Keratinocyte (primary cell): ENCODE results near the gene RAB4A. TPM values are rescaled to one million over a fixed set of nuclear protein-coding genes. Genes with fewer than 3 reads are reported as not detected.

Source experiments
- DNase-seq: peaks from one replicate; pipeline ENCODE4 v3.0.0-alpha.2; 2011; ENCODE audit warnings: low read depth, missing footprints, low spot score
- FAIRE-seq: peaks from 2 replicates; lab custom pipeline; 2011; peaks lifted over from hg19 to GRCh38; lab: Jason Lieb, UNC
- H2AFZ ChIP-seq: 2 replicates; pipeline ENCODE4 v1.6.0; 2012; ENCODE audit warnings: low read length, control low read depth, inconsistent platforms; ENCODE audit not compliant: control insufficient read depth
- H3K27ac ChIP-seq: 2 replicates; pipeline ENCODE4 v1.5.1; 2011; ENCODE audit warnings: low read length; ENCODE audit not compliant: control insufficient read depth, insufficient read depth
- H3K27me3 ChIP-seq: 3 replicates; pipeline ENCODE4 v1.6.0; 2011; ENCODE audit warnings: low read length; ENCODE audit not compliant: control insufficient read depth, insufficient read depth; ENCODE audit errors: extremely low read depth
- H3K36me3 ChIP-seq, 2 experiments: 2 replicates in 1 of 2; 3 replicates in 1 of 2; pipeline ENCODE4 v1.5.1; 2011; ENCODE audit warnings: low read length in 2 of 2, mild to moderate bottlenecking in 1 of 2; ENCODE audit not compliant: control insufficient read depth in 2 of 2, insufficient read depth in 2 of 2; ENCODE audit errors: extremely low read depth in 1 of 2
- H3K4me1 ChIP-seq: 3 replicates; pipeline ENCODE4 v1.5.1; 2011; ENCODE audit warnings: low read length; ENCODE audit not compliant: control insufficient read depth, insufficient read depth; ENCODE audit errors: extremely low read depth
- H3K4me2 ChIP-seq: 3 replicates; pipeline ENCODE4 v1.6.0; 2011; ENCODE audit warnings: low read depth, low read length; ENCODE audit not compliant: control insufficient read depth, insufficient read depth; ENCODE audit errors: extremely low read depth
- H3K4me3 ChIP-seq, 3 experiments: fragments of 200-600 bp in 1 of 3; sonication (generic) in 1 of 3; 2 replicates in 2 of 3; 3 replicates in 1 of 3; pipeline ENCODE4 v1.5.1; 2011 to 2016; ENCODE audit warnings: low read length in 3 of 3, mild to moderate bottlenecking in 3 of 3, control low read depth in 2 of 3, inconsistent platforms in 1 of 3, low read depth in 1 of 3, mixed read lengths in 1 of 3, mixed run types in 1 of 3, moderate library complexity in 1 of 3; ENCODE audit not compliant: control insufficient read depth in 2 of 3, insufficient read depth in 2 of 3; ENCODE audit errors: extremely low read depth in 1 of 3
- H3K79me2 ChIP-seq: 2 replicates; pipeline ENCODE4 v1.6.0; 2012; ENCODE audit warnings: low read length; ENCODE audit not compliant: control insufficient read depth, insufficient read depth
- H3K9ac ChIP-seq: 3 replicates; pipeline ENCODE4 v1.6.0; 2011; ENCODE audit warnings: low read length; ENCODE audit not compliant: control insufficient read depth, insufficient read depth; ENCODE audit errors: extremely low read depth
- H3K9me1 ChIP-seq: 3 replicates; pipeline ENCODE4 v1.6.0; 2011; ENCODE audit warnings: low read length; ENCODE audit not compliant: control insufficient read depth, insufficient read depth; ENCODE audit errors: extremely low read depth
- H3K9me3 ChIP-seq: 2 replicates; pipeline ENCODE4 v1.5.1; 2012; ENCODE audit warnings: low read depth, low read length; ENCODE audit not compliant: control insufficient read depth
- H4K20me1 ChIP-seq: 3 replicates; pipeline ENCODE4 v1.6.0; 2011; ENCODE audit warnings: low read length; ENCODE audit not compliant: control insufficient read depth, insufficient read depth; ENCODE audit errors: extremely low read depth
- EZH2 ChIP-seq: IDR thresholded peaks from one replicate; pipeline ENCODE4 v1.6.1; 2012; ENCODE audit warnings: inconsistent platforms, mild to moderate bottlenecking, low read length, moderate library complexity
- dilution Hi-C: fragments of 300-500 bp; cut with MboI; formaldehyde crosslinking; loops from one replicate; pipeline ENCODE4 v1.7.0; 2020; ENCODE audit warnings: low sequenced_read_pairs; ENCODE audit not compliant: extremely low pct_ligation_motif_present
- polyA plus RNA-seq, 5 experiments: library from polyadenylated mRNA; depleted of rRNA in 3 of 5; stranded (reverse) in 3 of 5; stranded (forward) in 1 of 5; unstranded in 1 of 5; fragments of >200 nt; gene quantifications; 1 replicate in 1 of 5; 2 replicates in 3 of 5; 3 replicates in 1 of 5; pipeline versions ENCODE4 v1.2.1 to v1.2.3, GENCODE V29; 2011 to 2012; ENCODE audit warnings: missing spikeins in 2 of 5, low read depth in 1 of 5, low replicate concordance in 1 of 5
- TF ChIP-seq, protein P1 (sequence below), 3 experiments: IDR thresholded peaks in 1 of 3; conservative IDR thresholded peaks in 1 of 3; optimal IDR thresholded peaks in 1 of 3; 2 replicates in 2 of 3; 3 replicates in 1 of 3; pipeline versions ENCODE3 to v1.5.1; 2011; ENCODE audit warnings: low read length in 3 of 3, mild to moderate bottlenecking in 3 of 3, moderate library complexity in 2 of 3, control low read depth in 1 of 3, inconsistent platforms in 1 of 3; ENCODE audit not compliant: insufficient read depth in 2 of 3; ENCODE audit errors: extremely low read depth in 1 of 3

The RAB4A gene
- polyA plus RNA-seq, 1 donor (not counting 4 experiments of a cell fraction or from before 2014, with no cell fraction given) = 54.7 TPM

DNA sequence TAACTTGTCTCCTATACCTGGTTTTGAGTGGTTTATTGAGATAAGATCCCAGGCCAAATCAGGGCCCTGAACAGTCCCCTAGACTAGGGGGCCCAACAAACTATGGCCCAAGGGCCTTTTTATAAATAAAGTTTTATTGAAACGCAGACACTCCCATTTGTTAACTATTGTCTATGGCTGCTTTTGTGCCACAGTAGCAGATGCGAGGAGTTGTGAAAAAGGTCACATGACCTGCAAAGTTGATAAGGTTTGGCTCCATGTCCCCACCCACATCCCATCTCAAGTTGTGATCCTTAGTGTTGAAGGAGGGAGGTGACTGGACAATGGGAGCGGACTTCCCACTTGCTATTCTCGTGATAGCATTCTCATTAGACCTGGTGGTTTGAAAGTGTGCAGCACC is 29.5 kb upstream of the RAB4A start:
- H3K79me2 ChIP-seq = no peaks in the 10 kb centered on the region
- dilution Hi-C loops = no loop called here
- H3K9ac ChIP-seq = no peak overlapping the region
- no peaks in the 10 kb centered on the region for H3K9me1 ChIP-seq
- H3K4me3 ChIP-seq = no peak overlapping the region
- H3K27me3 ChIP-seq = no peaks in the 10 kb centered on the region
- H4K20me1 ChIP-seq = no peaks in the 10 kb centered on the region
- peaks cover 11% of the 10 kb centered on the region for H3K4me1 ChIP-seq
- TF ChIP-seq, protein P1, sequence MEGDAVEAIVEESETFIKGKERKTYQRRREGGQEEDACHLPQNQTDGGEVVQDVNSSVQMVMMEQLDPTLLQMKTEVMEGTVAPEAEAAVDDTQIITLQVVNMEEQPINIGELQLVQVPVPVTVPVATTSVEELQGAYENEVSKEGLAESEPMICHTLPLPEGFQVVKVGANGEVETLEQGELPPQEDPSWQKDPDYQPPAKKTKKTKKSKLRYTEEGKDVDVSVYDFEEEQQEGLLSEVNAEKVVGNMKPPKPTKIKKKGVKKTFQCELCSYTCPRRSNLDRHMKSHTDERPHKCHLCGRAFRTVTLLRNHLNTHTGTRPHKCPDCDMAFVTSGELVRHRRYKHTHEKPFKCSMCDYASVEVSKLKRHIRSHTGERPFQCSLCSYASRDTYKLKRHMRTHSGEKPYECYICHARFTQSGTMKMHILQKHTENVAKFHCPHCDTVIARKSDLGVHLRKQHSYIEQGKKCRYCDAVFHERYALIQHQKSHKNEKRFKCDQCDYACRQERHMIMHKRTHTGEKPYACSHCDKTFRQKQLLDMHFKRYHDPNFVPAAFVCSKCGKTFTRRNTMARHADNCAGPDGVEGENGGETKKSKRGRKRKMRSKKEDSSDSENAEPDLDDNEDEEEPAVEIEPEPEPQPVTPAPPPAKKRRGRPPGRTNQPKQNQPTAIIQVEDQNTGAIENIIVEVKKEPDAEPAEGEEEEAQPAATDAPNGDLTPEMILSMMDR (optimal IDR thresholded peaks at IDR 0.05 in 1 of 3, IDR thresholded peaks at IDR 0.05 in 1 of 3, conservative IDR thresholded peaks at IDR 0.05 in 1 of 3; ENCODE audit: extremely low read depth in 1 of 3, insufficient read depth in 2 of 3, low read length in 3 of 3) = no peak
- TF ChIP-seq EZH2 = no peak
- no peak overlapping the region for H3K27ac ChIP-seq
- no peaks in the 10 kb centered on the region for H3K36me3 ChIP-seq
- H3K9me3 ChIP-seq = peaks cover 1% of the 10 kb centered on the region
- no peak overlapping the region for H3K4me2 ChIP-seq
- FAIRE-seq = no peak
- no peak for DNase-seq
- no peak overlapping the region for H2AFZ ChIP-seq

DNA sequence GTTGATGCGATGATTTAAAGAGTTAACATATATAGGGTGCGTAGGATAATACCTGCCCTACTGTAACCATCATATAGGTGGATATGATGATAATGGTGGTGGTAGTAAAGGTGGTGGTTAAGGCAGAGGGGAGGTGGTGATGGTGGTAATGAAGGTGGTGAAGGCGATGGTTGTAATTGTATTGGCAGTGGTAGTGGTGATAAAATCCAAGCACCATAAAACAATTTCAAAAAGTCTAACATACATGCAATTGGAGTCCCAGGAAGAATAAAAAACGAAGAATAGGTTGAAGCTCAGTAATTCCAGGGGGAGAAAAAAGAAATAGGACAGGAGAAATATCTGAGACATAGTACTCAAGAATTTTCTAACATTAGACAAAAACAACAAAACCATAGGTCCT is 27.3 kb upstream of the RAB4A start:
- no peaks in the 10 kb centered on the region for H3K27me3 ChIP-seq
- FAIRE-seq (no peak), DNase-seq (no peak)
- H3K4me2 ChIP-seq = no peak overlapping the region
- no peaks in the 10 kb centered on the region for H3K9me1 ChIP-seq
- H3K9me3 ChIP-seq = peaks cover 1% of the 10 kb centered on the region
- no peaks in the 10 kb centered on the region for H3K36me3 ChIP-seq
- no peaks in the 10 kb centered on the region for H3K79me2 ChIP-seq
- H2AFZ ChIP-seq = no peak overlapping the region
- H4K20me1 ChIP-seq = no peaks in the 10 kb centered on the region
- no peak overlapping the region for H3K4me3 ChIP-seq
- TF ChIP-seq EZH2 = no peak
- TF ChIP-seq, protein P1 (optimal IDR thresholded peaks at IDR 0.05 in 1 of 3, IDR thresholded peaks at IDR 0.05 in 1 of 3, conservative IDR thresholded peaks at IDR 0.05 in 1 of 3; ENCODE audit: extremely low read depth in 1 of 3, insufficient read depth in 2 of 3, low read length in 3 of 3) = no peak
- peaks cover 4% of the 10 kb centered on the region for H3K4me1 ChIP-seq
- no peak overlapping the region for H3K9ac ChIP-seq
- dilution Hi-C loops = no loop called here
- H3K27ac ChIP-seq = no peak overlapping the region
